Neural cell (in vitro differentiated cells): ENCODE measurements around the gene PLK2.

Source experiments
- CTCF ChIP-seq: fragments of 450-650 bp; IDR thresholded peaks from 2 replicates; pipeline ENCODE4 v1.5.1; 2014; ENCODE audit warnings: antibody characterized with exemption, mild to moderate bottlenecking, moderate library complexity; ENCODE audit not compliant: poor library complexity, severe bottlenecking
- EZH2 ChIP-seq: fragments of 200-600, 300-800 bp; shearing (Covaris generic), sonication (generic); IDR thresholded peaks from 2 replicates; pipeline ENCODE4 v1.6.1; 2014; ENCODE audit warnings: antibody characterized with exemption, low read length, borderline replicate concordance, mild to moderate bottlenecking; ENCODE audit not compliant: insufficient read depth, poor library complexity, severe bottlenecking
- POLR2AphosphoS5 ChIP-seq: IDR thresholded peaks from 2 replicates; pipeline ENCODE4 v1.6.1; 2012
- REST ChIP-seq: IDR thresholded peaks from 2 replicates; pipeline ENCODE4 v1.6.1; 2012; ENCODE audit warnings: borderline replicate concordance

GRCh38 chr5:58412081-58412480 lies 47.8 kb downstream of the PLK2 start:
- TF ChIP-seq POLR2AphosphoS5 (no peak), CTCF (no peak), EZH2 (no peak), REST (no peak)
